Ramos (cell line): Measurements from ENCODE around the gene IL19.
"Not testable (repeated sequence)": the region's sequence is repeated elsewhere in the genome, so short reads cannot be mapped to it uniquely, and the experiment has no call there.

Experiments
- in situ Hi-C: fragments of 300-500 bp; cut with MboI; formaldehyde crosslinking; loops from one replicate; pipeline ENCODE4 v1.14.3; 2022; ENCODE audit warnings: low sequenced_read_pairs; ENCODE audit not compliant: unreplicated experiment

The IL19 gene

DNA sequence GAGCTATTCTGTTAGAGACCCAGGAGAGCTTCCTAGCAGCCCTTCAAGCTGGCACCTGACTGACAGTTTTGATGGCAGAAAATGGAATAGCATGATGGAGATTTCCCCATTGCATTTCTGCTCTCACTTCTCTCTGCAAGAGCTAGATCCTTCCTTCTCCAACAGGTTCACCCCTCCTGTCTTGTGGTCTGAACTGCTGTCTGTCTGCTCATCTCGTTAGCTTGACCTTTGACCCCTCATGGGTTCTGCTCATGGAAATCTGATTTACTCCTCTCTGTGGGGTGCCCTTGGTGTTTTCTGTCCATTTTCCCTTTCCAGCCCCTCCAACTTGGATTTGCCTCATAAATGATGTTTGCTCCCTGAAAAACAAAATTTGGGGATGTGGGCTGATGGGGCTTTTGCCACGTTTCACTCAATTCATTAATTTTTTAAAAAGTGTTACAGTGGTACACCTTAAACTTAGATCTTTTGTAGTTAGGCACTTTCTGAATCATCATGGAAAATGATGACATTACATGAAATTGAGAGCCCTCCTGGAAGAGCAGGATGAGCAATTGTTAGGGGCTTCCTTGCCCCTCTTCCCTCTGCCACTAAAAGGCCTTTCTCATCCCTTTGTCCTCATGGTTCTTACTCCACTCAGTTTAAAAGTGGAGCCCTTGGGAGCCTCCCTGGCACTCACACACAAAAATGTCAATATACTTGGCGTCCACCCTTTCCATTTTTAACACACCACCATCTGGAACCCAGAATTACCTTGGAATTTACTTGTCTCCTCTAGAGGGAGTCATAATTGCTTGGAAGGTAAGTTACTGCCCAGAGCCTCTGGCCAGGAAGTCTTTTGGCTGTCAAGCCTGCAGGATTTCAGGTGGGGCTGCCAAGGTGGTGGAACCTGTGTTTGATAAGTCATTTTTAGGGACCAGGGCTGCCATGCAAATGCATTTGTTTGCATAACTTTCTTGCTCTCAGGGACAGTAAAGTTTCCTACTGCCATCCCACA, 31.9 kb upstream of the IL19 start:
- in situ Hi-C loops, result loop anchor here (5.0 kb wide), 1 partner anchor 74 kb away; no protein-coding TSS in a partner anchor

DNA sequence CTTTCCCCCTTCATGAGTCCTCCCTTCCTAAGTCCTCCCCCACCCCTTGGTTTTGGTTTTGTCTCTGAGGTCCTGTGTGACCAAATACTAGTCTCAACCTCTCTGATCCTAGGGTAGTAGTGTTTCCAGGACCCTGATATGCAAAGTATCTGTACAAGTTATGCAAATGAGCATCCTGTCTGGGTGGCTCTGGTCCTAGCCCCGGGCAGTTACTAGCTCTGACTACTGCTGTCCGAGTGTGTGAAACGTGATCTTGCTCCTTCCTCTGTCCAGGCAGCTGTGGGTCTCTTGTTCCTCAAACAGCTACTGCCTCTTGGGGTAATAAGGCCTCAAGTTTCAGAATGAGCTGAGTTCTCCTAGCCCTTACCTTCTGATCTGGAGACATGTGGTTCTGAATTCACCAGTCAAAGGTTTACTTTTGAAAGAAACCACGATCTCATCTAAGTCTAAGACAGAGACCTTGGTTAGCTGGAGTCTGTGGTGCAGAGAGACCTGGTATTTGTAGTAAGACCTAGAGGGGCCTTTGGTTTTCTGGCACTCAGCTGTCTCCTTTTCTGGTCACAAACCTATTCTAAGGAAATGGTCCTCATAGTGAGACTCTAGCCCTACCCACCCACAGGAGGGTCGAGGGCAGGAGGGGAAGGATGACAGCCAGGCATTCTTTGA, 31.0 kb upstream of the IL19 start:
- in situ Hi-C loops, result loop anchor here (5.0 kb wide), 1 partner anchor 73 kb away; no protein-coding TSS in a partner anchor

DNA sequence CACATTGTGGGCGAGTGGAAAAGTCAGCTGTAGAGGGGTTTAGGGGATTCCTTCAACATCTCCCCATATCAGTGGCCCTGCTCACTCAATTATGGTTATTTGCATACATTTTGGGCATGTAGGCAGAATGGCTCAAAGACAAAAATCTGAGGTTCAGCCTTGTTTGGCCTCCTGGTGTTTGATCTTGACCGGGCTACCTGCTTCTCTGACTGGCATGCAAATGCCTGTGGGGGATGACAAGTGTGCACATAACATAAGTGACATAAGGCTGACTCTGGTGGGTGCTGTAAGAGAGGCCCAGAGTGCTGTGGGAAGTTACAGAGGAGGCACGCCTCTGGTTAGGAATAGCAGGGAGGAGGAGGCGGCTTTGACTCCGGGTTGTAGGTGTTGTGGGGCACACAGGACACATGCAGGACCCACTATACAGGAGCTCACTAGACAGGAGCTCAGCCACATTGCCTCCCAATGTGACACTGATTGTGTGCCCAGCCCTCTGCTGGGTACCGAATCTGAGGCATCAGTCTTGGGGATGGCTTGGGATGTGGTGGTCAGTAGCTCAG, 29.4 kb upstream of the IL19 start:
- in situ Hi-C loops, result no loop called here

DNA sequence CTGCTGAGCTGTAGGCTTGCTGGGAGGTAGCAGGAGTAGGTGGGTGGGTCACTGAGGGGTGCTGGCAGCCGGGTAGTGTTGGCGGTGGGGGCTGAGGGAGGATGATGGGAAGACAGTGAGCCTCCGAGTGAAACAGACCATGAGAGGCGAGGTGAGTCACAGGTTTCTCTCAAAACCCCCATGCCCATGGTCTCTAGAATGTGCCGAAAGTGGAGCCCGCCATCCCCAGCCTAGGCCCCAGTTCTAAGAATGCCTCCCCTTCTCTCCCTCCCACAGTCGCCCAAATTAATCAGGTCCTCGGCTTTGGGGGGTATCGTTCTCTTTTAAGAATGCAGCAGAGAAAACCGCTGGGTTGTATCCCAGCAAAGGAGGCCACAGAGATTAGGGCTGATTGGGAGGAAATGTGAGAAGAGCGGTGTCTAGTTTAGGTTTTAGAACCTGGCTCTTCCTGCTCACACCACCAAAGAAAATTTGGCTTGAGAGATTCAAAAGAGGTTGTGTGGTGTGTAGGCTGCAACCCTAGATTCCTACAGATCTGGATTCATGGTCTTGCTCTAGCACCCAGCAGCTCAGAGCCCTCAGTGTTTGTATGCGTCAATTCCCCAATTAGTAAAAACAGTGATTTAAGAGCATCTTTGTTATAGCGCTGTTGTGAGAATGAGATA, 27.7 kb upstream of the IL19 start:
- in situ Hi-C loops, result no loop called here

DNA sequence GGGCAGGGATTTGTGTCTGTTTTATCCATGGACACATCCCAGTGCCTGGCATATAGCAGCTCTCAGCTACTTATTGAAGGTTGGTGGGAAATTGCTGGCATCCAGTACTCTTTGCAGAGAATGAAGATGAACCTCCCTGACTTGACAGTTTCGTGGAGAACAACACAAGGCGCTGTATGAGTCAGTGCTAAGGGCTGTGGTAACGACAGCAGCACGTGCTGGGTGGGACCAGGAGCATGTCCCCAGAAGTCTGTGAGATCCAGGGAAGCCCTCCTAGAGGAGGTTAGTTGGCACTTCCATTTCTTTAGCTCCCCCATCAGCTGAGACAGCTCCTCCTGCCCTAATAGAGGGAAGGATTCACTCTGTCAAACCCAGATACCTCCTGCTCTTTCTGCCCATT, 25.9 kb upstream of the IL19 start:
- in situ Hi-C loops, result no loop called here

DNA sequence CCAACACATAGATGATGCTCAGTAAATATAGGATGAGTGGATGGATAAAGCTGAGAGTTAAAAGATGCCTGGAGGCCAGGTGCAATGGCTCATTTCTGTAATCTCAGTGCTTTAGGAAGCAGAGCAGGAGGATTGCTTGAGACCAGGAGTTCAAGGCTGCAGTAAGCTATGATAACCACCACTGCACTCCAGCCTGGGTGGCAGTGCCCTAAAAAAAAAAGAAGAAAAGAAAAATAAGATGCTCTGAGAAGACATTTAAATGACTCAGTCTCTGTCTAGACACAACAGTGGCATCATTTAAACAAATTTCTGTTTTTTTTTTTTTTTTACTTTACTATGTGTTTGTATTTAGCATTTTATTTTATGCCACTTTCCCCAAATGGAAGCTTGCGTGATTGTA, 25.3 kb upstream of the IL19 start:
- in situ Hi-C loops, result no loop called here

DNA sequence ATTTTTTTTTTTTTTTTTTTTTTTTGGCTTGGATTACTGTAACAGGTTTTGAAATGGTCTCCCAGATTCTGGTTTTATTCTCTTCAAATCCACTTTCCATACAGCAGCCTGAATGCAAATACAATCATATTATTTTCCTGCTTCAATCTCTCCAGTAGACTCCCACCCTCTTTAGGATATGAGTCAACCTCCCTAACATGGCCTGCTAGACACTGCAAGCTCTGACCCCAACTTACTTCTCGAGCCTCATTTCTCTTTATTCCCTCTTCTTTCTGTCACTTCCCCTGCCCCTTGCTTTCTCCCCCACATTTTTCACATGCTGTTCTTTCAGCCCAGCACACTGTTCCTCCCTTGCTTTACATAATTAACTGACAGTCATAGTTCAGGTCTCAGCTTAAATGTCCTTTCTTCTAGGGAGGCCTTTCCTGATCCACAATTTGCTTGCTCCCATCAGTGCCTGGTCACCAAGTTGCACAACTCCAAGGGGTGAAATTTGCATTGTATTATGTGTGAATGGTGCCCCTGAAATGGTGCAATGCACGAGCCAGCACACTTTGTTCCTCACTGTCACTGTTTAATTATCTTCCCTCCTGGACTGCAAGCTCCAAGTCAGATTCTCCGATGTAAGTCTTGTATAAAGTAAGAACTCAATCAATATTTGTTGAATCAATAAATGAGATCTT, 22.1 kb upstream of the IL19 start:
- in situ Hi-C loops, result no loop called here

DNA sequence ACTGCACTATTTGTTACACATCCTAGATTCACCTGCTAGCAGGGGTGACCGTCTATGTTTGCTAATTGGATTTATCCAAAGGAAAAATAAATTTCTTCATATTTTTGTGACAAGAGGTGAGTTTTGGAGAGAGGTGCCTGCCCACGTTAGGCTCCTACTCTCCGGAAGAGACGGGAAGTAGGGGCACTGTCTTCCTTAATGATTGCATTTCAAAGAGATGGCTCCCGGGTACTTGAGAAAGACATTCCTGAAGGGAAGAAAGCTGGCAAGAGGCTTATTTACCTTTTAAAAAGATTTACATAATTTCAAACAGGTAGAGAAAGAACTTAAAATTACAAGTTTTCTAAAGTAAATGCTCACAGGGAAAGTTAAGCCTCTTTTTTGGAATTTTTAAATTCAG, 18.7 kb upstream of the IL19 start:
- in situ Hi-C loops, result no loop called here

DNA sequence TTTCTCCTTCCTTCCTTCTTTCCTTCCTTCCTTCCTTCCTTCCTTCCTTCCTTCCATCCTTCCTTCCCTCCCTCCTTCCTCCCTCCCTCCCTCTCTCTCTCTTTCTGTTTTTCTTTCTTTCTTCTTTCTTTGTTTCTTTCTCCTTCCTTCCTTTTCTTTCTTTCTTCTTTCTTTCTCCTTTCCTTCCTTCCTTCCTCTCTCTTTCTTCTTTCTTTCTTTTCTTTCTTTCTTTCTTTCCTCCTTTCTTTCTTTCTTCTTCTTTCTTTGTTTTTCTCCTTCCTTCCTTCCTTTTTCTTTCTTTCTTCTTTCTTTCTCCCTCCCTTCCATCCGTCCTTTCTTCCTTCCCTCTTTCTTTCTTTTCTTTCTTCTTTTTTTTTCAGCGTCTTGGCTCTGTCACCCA, 18.1 kb upstream of the IL19 start:
- in situ Hi-C loops, result no loop called here

DNA sequence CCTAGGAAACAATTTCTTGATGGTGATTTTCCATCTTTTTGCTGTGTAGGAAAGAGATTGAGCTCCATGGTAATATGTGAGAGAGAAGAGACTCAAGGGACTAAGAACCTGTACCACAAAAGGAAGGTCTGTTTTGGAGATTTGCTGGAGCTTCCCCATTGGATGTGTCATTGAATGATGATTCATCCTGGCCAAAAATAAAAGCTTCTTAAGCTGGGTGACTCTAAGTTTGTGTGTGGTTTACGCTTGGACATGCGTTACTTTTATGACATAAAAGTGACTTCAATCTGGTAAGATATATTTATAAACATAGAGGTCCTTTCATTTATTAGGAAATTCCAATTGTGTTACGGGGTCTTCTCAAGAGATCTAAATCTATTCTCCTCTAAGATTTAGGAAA, 17.4 kb upstream of the IL19 start:
- in situ Hi-C loops, result no loop called here

DNA sequence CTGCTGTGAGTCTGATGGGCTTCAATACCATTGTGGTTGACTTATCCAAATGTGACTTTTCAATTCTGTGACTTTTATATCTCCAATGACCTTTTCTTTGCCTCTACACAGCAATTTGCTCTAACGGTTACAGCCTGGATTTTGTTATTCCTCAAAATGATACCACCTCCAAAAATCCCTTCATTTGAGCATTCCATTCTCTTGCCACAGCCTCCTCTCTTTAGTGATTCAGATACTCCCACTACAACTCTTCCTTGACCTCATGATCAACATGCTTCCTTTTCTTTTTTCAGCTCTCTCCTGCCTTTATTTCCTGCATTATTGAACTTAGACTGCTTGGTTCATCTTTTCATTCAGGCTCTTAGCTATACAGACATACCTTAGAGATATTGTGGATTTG, 16.6 kb upstream of the IL19 start:
- in situ Hi-C loops, result no loop called here

DNA sequence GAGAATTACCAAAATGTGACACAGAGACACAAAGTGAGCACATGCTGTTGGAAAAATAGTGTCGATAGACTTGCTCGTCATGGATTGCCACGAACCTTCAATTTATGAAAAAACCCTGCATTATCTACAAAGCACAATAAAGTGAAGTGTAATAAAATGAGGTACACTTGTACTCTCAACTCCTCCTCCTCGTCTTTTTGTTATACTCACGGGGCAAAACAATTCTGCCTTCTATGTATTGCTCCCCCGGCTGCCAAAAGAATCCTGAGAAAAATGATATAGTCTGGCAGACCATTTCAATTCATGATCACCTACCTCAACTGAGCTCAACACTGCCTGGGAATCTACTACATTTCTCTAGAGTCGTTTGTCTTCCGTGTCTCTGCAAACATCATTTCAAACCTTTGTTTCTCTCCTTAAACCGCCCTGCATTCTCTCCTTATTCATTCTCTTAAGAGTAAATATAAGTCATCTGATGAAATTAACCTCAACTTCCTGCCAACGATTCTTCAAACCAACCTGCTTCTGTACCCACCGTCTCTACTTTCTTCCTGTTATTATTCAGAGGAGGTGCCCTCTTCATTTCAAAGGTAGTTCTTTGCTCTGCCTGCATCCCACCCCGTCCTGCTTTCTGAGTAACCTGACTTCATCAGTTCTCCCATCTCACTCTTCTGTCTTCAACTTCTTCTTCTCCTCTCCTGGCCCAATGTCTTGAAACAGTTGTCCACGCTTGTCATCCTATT, 12.9 kb upstream of the IL19 start:
- in situ Hi-C loops, result no loop called here

DNA sequence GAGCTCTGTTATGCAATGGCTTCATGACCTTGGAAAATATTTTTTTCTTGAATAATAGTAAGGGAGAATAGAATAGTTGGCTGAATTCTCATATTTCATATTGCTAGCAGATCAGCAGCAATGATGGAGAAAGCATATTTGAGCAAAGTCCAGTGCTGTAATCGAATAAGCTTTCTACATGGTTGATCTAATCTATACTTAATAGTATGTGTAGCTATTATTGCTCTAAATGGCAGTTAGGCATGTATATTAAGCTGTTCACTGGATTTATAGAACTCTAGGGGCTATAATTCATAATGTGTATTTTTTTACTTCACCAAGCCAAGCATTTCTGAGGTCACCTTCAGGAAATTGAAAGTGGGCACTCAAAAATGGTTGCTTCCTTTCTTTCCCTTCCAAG, 10.0 kb upstream of the IL19 start:
- in situ Hi-C loops, result no loop called here

DNA sequence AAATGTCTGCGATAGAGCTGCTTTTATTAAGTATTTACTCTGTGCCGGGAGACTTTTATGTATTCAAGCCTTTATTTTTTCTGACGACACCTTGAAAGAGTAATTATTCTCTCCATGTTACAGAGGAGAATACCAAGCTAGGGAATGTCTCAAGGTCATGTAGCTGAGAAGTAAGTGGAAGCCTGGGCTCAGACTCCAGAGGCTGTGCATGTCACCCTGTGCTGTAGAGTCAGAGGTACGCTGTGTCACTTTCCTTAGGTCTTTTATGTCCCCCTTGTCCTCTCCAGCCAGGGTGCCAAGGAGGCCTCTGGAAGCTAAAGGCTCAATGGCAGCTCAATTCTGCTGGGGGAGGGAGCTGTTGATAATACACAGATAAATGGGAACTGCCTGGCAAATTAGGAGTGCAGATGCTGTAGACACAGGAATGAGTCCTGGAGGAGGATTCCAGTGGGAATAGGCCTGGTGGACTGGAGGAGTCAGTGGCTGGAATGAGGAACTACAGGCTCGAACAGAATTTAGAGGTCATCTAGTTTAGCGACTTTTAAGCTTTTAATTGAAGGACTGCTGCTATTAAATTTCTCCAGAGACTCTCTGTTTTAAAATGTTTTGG, 9.3 kb upstream of the IL19 start:
- in situ Hi-C loops, result no loop called here

DNA sequence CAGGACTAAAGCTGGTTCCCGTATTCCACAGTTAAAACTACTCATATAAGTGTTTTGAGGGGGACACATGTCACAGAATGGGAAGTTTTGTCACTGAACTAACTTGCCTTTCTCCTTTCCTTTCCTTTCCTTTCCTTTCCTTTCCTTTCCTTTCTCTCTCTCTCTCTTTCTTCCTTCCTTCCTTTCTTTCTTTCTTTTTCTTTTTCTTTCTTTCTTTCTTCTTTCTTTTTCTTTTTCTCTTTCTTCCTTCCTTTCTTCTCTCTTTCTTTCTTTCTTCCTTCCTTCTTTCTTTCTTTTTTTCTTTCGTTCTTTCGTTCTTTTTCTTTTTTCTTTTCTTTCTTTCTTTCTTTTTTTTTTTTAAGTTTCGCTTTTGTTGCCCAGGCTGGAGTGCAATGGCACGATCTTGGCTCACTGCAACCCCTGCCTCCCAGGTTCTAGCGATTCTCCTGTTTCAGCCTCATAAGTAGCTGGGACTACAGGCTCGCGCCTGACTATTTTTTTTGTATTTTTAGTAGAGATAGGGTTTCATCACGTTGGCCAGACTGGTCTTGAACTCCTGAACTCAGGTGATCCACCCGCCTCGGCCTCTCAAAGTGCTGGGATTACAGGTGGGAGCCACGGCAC, 7.7 kb upstream of the IL19 start:
- in situ Hi-C loops, result not testable (repeated sequence)

DNA sequence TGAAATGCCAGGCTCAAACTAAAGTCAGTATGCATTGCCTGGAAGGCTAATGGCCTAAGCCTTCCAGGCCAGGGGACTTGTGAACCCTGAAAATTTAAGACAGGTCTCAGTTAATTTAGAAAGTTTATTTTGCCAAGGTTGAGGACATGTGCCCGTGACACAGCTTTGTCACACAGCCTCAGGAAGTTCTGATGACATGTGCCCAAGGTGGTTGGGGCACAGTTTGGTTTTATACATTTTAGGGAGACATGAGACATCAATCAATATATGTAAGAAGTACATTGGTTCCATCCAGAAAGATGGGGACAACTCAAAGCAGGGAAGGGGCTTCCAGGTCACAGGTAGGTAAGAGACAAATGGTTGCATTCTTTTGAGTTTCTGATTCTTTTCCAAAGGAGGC, 4.8 kb upstream of the IL19 start:
- in situ Hi-C loops, result not testable (repeated sequence)

DNA sequence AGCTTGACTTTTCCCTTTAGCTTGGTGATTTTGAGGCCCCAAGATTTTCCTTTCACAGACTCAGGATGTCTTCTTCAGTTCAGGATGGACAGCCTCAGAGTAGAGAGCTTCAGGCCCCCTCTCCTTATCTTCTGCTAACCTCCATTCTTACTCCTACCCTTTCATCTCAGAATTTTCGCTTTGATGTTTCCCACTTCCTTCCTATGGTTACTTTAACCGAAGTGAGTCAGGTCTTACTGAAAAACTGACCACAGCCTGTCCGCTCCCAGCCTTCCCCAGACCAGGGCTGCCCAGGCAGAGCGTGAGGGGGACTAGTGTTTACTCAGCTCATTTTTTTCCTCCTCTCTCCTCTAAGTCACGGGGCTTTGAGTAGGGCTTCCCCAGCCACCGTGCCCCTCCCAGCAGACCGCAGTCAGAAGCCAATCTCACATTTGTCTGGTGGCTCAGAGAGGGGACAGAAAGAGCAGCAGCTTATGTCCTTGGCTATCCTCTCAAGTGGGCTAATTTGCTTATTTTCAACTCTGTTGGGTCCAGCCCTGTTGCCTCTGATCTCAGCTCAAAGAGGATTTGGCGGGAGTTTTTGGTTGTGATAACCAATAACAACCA, 4.2 kb upstream of the IL19 start:
- in situ Hi-C loops, result no loop called here
